ENCODE data around the gene TM2D3.

TM2D3 gene

DNA sequence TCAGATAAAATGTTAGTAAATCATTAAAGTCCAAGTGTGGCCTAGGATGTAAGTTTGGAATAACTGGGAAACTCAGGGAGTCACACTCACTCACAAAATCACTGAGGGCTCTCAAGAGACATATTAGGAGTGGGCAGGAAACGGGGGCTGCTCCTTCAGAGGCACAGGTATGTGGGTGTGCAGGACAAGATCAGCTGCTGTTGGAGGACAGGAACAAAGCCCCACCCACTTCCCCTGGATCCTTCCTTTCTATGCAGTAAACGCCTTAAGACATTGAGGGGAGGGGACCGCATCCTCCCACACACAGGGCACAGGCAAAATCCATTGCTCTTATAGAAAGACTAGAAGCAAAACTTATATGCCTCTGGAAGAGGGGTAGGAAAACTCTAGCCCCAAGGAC is 30.2 kb downstream of the TM2D3 start:
- no peak overlapping the region for H3K27ac ChIP-seq
- TF ChIP-seq, protein P1, sequence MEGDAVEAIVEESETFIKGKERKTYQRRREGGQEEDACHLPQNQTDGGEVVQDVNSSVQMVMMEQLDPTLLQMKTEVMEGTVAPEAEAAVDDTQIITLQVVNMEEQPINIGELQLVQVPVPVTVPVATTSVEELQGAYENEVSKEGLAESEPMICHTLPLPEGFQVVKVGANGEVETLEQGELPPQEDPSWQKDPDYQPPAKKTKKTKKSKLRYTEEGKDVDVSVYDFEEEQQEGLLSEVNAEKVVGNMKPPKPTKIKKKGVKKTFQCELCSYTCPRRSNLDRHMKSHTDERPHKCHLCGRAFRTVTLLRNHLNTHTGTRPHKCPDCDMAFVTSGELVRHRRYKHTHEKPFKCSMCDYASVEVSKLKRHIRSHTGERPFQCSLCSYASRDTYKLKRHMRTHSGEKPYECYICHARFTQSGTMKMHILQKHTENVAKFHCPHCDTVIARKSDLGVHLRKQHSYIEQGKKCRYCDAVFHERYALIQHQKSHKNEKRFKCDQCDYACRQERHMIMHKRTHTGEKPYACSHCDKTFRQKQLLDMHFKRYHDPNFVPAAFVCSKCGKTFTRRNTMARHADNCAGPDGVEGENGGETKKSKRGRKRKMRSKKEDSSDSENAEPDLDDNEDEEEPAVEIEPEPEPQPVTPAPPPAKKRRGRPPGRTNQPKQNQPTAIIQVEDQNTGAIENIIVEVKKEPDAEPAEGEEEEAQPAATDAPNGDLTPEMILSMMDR (conservative IDR thresholded peaks at IDR 0.05): no peak

DNA sequence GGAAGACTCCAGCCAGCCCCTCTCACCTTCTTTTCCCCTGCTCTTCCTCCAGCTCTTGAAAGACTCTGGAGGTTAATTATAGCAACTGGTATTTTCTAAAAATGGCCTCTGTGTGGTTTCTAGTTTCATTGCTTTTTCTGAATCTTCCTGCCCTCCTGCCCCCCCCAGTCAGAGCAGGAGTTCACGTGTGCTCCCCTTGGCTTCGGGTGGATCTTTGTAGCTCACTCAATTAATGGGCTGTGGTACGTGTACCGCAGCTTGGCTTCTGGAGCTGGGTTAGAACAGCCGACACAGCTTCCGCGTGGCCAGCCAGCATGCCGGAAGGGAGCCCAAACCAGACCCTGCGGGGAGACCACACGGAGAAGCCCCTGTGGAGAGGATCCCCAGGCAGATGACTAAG is 31.5 kb downstream of the TM2D3 start:
- TF ChIP-seq, protein P1 (conservative IDR thresholded peaks at IDR 0.05): no peak
- no peak overlapping the region for H3K27ac ChIP-seq

DNA sequence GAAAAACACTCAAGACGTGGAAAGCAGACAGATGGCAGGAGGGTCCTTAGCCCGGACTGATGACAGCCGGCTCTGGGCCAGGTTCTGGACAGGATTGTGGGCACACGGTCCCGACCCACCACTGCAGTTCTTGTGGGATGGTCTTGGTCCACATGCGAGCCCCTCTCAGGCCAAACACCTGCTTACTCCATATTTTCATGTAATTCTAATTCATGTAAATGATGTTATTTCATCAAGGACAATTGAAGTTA is 32.6 kb downstream of the TM2D3 start:
- H3K27ac ChIP-seq: no peak overlapping the region
- TF ChIP-seq, protein P1 (conservative IDR thresholded peaks at IDR 0.05): no peak

DNA sequence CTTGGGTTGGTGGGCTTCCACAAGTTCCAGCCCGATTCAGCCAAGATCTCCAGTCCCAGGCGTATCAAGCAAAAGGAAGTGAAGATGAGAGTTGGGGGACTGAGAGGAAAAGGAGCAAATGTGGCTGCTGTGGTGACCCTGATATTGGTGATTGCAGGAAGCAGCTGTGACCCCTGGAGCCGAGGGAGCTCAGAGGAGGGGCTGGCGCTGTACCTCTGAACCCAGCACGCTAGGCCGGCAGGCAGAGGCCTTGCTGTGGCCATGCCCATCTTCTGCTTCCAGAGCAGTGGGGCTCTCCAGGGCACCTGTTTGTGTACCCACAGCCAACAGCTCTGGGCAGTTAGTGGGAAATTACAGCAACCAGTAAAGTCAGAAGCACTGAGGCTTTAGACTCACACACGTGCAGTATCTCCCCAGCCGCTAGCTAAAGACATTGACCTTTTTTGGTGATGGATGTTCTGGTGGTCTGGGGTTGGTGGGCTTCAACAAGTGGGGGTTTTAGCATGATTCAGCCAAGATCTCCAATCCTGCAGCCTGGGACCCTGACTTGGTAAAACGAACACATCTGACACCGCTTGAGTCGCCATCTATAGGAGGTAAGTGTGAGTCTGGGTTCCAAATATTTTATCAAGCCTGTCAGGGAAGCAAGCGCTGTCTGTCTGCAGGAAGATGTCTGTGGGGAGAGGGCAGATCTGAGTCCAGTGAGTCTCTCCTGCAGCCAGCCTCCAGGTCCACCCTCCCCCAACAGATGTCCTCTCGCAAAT is 33.1 kb downstream of the TM2D3 start:
- H3K27ac ChIP-seq: no peak overlapping the region
- TF ChIP-seq, protein P1 (conservative IDR thresholded peaks at IDR 0.05): no peak

DNA sequence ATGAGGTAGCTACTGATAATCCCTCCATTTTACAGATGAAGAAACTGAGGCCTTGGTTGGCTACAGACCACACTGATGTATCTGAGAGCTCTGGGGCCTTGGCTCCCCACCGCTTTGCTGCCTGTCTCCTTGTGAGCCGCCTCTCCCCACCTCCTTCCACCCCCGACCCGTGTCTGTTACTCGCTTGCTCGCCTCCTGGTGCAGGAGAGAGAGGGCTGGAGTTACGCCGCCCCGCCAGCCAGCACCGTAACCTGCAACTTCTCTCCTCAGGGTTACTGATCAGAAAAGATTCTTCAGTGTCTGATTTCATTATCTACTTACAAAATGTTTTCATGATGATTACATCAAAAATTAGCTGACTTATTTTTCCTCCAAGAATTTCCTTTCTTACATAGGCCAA is 34.1 kb downstream of the TM2D3 start:
- TF ChIP-seq, protein P1 (conservative IDR thresholded peaks at IDR 0.05): no peak
- H3K27ac ChIP-seq: no peak overlapping the region

DNA sequence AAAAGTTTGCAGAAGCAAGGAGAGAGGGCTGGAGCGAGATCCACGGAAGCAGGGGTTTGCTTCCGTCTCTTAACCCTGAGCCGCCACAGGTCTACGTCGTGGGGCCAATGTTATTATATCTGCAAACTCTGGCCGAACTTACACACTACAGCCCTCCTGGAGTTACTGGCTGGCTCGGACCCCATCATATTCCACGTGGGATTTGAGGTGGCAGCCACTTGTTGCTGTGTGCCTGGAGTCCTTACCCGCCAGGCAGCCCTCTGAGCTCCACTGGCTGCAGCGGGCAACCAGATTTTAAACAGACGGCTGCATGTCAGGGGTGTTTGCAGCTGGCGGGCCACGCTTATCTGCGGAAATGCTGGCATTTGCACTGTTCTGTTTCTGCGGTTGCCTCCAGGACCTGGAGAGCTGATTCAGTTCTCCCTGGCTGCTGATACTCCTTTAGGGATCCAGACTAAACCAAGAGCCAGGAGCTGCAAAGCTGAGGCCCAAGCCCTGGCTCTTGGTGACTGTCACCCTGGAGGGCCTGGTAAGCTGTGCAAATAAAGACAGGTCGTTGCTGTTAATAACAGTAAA is 34.7 kb downstream of the TM2D3 start:
- TF ChIP-seq, protein P1 (conservative IDR thresholded peaks at IDR 0.05): no peak

DNA sequence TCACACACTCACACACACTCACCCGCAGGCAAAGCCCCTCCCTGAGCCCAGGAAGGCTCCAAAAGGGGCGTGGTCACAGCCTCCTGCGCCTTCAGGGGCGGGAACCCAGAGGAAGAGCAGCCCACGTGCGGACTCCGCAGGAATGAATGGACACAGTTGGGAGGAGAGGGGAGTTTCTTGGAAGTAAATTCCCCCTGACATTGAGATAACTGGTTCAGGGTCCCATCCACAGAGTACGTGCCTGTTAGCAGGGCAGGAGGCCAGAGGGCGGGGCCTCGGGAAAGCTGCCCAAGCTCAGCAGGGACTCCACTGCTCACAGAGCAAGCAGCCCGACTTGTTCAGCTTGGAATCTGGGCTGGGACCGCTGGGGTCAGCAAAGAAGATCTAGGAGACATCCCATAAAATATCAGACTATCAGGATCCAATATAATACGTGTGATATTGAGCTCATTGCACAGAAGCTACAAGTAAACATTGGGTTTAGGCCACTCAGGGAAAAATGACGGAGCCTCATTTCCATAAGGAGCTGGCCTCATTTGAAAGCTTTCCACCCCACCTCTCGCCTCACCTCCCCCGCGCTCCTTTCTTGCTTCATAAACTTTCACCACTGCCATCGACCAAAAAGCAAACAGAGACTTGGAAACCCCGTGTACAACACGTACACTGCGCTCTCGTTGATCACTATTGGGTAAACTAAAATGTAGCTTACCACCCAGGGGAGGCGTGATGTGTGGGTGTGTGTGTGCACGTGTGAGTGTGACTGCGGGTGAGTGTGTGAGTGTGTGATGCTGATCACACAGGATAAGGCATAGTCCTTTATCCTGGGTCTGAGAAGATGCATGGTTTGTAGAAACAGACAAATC is 36.0 kb downstream of the TM2D3 start:
- TF ChIP-seq, protein P1 (conservative IDR thresholded peaks at IDR 0.05): no peak
- H3K27ac ChIP-seq: peak overlapping the region; percentile 68

More for the DNA sequence above, 34.7 kb downstream of the TM2D3 start:
- H3K27ac ChIP-seq: peak overlapping the region; percentile 68
